A673 (cell line): Measurements from ENCODE around the gene MYO5B.

Experiments used
- EZH2 ChIP-seq: fragments of 200-600 bp; sonication (generic); IDR thresholded peaks from 2 replicates; pipeline ENCODE4 v1.6.1; 2017; ENCODE audit warnings: borderline replicate concordance, low read depth, mild to moderate bottlenecking, mixed read lengths, antibody characterized with exemption, low read length; ENCODE audit not compliant: poor library complexity, severe bottlenecking
- TF ChIP-seq, protein P1 (sequence below): fragments of 300-800, 200-600 bp; sonication (generic); conservative IDR thresholded peaks from 2 replicates; pipeline ENCODE4 v1.5.1; 2017; ENCODE audit warnings: low read depth, mild to moderate bottlenecking, antibody characterized with exemption, low read length, moderate library complexity, mixed read lengths

DNA sequence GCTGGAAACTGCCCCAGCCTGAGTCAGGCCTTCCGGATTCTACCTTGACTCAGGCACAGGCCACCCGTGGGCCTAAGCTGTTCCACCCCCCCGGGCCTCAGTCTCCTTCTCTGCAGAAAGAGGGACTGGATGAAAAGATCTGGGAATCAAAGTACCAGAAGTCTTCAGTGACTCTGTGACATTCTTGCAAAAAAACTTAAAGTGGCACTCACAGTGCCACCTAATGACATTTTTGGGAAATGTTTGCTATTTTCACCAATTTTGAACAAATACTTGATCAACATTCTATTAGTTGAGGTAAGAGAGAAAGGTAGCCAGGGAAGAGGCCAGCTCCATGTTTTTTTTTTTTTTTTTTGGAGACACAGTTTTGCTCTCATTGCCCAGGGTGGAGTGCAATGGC, 333.3 kb downstream of the MYO5B start:
- TF ChIP-seq, protein P1, sequence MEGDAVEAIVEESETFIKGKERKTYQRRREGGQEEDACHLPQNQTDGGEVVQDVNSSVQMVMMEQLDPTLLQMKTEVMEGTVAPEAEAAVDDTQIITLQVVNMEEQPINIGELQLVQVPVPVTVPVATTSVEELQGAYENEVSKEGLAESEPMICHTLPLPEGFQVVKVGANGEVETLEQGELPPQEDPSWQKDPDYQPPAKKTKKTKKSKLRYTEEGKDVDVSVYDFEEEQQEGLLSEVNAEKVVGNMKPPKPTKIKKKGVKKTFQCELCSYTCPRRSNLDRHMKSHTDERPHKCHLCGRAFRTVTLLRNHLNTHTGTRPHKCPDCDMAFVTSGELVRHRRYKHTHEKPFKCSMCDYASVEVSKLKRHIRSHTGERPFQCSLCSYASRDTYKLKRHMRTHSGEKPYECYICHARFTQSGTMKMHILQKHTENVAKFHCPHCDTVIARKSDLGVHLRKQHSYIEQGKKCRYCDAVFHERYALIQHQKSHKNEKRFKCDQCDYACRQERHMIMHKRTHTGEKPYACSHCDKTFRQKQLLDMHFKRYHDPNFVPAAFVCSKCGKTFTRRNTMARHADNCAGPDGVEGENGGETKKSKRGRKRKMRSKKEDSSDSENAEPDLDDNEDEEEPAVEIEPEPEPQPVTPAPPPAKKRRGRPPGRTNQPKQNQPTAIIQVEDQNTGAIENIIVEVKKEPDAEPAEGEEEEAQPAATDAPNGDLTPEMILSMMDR = peak; percentile 62
- no peak for TF ChIP-seq EZH2
